ENCODE measurements around the gene PRKG1.
"Not testable (repeated sequence)": the region's sequence is repeated elsewhere in the genome, so short reads cannot be mapped to it uniquely, and the experiment has no call there.

Gene PRKG1

DNA sequence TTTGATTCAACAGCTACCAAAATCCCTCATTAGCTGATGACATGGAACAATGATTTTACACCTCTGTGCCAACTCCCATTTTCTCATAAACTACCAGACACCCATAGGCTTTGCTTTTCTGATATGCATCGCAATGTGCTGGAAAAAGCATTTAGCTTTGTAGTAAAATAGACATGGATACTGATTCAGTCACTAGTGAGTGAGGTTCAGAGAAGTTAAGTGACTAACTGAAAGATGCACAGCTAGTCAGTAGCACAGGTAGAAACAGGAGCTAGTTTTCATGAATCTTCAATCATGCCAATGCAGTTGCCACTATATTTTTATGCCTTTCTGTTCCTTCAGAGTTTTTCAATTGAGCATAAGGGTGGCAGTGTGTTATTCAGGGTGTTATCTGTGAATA lies 38.7 kb downstream of the PRKG1 start:
- DNase-seq (ENCODE audit: low read depth in 2 of 3, low spot score in 2 of 3), result no peak

DNA sequence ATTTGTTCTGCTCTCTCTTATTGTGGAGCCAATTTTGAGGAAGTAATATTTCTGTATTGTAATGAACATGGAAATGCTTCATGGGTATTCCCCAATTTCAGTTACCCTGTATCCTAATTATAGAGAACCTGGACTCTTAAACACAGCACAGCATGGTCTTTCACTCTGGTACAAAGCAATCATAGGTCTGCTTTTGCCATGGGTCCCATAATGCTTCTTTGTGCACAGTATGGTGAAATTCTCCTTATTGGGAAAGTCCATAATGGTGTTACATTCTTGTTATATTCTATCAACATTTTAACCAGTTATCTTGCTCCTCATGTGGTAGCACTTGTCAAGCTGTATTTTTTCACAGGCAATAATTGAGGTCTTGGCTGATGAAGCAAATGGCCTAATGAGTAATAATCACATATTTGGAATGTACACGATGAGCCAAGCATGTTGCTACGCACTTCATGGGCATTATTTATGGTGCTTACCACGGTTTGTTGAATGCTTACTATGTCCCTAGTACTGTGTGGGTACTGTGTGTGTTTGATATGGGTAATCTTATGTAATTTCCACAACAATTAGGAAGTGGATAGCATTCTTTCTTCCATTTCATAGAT lies 42.9 kb downstream of the PRKG1 start:
- no peak for DNase-seq (ENCODE audit: low read depth in 2 of 3, low spot score in 2 of 3)

DNA sequence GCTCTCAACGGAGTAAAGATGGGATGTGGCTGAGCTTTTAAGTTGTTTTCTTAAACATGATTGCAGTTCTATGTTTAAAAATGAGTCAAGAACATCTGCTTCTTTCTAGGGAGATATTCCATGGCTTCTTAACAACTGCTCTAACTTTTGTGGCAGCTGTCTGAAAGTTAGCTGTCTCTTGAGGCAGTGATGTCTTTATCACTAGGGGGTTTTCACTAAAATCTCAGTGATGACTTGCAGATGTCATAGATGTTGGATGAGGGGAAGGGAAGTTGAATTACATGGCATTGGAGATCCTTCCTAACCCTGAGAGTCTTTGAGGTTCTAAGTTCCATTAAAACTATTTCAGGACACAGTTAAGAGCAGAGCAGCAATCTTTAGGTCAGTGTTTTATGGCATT lies 43.5 kb downstream of the PRKG1 start:
- DNase-seq (ENCODE audit: low read depth in 2 of 3, low spot score in 2 of 3), result no peak

DNA sequence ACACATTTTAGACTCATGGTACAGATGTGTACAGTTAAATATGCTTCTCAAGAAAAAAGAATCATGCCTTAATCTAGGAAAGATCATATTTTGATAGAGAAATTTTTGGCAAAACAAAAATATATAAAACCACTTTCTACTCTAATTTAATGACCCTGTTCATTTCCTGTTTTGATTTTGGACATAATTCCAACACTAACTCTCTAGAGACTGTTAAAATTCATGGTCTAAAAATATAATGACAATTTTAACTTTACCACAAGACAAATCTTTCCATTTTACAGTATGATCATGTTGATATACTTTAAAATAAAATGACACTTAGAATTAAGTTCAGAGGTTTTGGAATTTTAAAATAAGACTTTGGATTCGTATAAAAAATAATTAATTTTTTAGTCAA lies 45.2 kb downstream of the PRKG1 start:
- DNase-seq (ENCODE audit: low read depth in 2 of 3, low spot score in 2 of 3), result no peak

DNA sequence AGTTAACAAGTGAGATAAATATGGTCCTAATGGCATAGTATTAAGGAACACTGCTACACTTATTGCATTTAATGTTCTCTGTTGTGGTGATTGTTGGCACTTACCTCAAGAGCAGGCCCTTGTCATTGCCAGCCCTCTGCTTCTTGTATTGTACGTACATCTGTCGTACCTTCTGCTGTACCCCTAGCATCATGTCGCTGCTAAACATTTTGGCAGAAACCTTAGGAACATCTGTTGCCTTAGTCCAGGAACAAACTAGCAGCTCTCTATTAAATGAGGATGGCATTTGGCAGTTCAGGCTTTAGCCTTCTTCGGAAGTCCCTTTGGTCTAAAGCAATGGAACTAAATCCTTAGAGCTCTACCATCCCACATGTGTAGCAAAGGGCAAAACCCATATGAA lies 47.6 kb downstream of the PRKG1 start:
- DNase-seq (ENCODE audit: low read depth in 2 of 3, low spot score in 2 of 3), result no peak

DNA sequence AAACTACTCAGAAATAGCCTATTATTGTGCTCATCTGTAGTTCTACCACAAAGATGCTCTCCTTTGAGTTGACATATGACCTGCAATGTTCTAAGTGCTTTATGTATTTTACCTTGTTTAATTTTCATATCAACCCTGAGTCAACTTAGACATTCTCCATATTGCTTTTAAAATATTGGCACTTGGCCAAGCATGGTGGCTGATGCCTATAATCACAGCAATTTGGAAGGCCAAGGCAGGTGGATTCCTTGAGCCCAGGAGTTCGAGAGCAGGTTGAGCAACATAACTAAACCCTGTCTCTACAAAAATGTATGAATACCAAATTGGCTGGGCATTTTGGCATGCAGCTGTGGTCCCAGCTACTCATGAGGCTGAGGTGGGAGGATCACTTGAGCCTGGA lies 50.6 kb downstream of the PRKG1 start:
- no peak for DNase-seq (ENCODE audit: low read depth in 2 of 3, low spot score in 2 of 3)

DNA sequence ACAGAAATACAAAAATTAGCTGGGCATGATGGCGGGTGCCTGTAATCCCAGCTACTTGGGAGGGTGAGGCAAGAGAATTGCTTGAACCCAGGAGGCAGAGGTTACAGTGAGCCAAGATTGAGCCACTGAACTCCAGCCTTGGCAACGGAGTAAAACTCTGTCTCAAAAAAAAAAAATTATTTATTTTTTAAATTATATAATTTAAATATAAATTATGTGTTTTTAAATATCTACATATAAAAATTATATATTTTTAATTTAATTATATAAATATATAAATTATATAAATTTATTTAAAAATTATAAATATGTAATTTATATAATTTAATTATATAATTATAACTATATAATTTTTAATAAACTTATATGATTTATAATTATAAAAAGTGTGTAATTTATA lies 51.2 kb downstream of the PRKG1 start:
- no peak for DNase-seq (ENCODE audit: low read depth in 2 of 3, low spot score in 2 of 3)

DNA sequence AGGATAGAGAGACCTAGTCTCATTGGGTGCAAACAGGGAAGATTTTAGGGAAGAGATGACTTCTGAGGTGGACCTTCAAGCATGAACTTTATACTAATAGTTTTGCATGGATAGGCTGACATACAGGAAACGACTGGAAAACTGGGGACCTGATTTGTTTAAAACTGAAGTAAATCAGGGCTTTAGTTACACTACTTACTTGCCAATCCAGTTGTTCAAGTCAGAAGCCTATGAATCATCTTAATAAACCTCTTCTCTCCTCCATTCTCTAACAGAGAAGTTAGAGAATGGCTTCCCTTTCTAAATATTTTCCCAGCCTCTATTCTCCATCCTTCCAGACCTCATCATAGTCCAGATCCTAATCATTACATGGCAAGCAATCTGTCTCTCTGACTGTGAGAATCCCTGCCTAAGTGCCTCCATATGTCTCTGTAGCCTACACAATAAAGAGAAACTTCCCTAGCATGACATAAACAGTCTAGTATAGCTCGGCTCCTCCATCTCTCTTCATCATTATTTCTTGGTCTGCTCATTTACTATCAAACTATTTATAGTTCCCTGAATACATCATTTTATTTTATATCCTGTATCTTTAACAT lies 55.8 kb downstream of the PRKG1 start:
- no peak for DNase-seq (ENCODE audit: low read depth in 2 of 3, low spot score in 2 of 3)

DNA sequence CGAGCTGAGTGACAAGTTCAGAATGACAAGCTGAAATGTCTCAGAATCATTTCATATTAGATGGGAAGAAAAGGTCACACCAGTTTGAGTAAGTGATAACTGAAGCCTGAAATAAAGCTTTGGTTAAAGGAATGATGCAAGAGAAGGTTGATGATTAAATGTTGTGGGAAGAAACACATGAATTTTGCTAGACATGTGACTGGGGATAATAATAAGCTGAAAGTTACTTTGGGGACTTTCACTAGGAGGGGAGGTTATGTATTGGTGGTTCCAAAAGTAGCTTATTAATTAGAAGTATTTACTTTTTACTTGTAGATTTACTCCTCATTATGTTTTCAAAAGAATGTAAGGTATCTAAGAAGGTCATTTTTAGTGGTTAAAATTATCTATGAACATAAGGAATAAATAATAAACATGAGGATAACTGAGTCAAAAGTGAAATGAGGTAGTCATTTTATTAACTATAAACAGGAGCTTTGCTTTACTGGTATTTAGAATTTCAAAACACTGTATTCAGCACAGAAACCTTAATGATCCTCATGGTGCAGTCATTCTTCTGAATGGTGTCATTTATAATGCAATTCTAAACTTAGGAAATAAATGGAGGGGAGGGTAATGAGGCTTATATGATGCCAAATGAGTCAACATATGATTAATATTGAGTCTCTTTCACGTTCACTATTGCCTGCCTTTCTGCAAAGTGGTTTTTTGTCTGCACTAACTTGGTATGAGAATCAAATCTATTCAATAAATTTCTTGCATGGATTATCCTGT lies 63.7 kb downstream of the PRKG1 start:
- no peak for DNase-seq (ENCODE audit: low read depth in 2 of 3, low spot score in 2 of 3)

DNA sequence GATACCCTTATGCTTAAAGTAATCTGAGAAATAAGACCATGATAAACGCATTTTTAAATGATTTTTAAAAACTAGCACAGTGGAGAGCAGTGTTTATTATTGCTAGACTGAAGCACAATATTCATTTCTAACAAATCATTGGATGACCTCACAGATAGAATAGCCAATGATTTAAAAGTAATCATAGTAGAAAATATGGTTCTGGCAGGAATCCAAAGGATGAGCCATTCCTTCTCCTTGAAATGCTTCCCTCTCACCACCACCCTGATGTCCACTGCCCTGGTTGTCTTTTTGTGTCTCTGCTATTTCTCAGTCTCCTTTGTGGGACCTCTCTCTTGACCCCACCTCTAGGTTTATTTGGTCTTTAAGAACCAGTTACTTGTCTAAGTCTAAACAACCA lies 64.9 kb downstream of the PRKG1 start:
- DNase-seq (ENCODE audit: low read depth in 2 of 3, low spot score in 2 of 3), result no peak

DNA sequence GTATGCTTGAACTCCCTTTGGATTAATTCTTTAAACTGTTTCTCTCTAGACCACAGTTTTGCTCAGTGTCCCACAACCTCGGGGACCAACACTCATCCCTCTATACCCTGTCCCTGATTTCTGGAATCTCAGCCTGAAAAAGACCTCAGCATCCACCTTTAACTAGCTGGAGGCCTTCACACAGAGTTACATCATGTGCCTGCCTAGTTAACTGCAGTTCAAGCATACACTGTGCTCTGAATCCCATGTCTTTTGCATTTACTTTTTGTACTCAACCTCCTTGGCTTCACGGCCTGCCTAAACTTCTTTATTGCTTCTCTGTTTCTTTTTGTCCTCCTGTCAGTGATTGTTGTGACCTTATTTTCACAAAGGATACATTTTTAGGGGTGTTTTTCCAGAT lies 66.7 kb downstream of the PRKG1 start:
- DNase-seq (ENCODE audit: low read depth in 2 of 3, low spot score in 2 of 3), result no peak

DNA sequence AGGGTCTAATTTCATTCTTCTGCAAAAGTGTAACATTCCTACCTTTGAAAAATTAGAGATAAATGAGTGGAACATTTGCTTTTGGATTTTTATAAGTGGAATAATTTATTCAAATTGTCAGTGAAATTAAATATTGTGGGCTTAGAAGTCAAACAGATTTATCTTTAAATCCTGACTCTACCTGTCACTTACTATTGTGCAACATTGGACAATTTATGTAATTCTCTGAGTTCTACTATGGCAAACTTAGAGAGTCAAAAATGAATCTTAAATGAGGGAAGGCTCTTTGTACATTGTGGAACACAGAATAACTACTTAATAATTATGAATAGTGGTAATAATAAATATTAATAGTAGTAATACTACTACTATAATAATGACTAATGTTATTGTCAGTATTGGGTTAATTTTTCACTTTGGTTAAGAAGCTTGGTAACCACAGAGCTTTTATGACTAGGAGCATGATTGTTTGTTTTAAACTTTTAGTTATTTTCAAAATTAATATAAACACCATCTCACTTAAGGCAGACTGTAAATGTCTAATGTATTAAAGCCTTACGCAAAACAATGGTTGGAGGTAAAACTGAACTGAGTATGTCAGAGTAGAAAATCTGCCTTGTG lies 70.0 kb downstream of the PRKG1 start:
- DNase-seq (ENCODE audit: low read depth in 2 of 3, low spot score in 2 of 3), result no peak

DNA sequence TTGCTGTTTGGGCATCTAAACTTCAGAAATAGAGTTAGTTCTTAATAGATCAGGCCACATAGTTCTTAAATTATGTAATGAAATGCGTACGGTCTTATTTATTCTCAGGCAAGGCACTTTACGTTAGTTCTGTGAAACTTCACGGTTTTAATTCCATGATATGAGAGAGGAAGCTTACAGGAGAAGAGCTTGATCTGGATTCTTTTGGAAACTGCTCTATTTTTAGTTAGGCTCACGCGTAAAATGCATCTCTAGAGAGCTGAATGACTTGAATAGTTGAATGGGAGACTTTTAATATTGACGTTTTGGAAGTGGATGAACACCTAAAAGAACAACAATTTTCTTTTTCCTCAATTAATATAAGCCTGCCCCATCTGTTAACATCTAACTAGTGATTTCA lies 71.1 kb downstream of the PRKG1 start:
- no peak for DNase-seq (ENCODE audit: low read depth in 2 of 3, low spot score in 2 of 3)

DNA sequence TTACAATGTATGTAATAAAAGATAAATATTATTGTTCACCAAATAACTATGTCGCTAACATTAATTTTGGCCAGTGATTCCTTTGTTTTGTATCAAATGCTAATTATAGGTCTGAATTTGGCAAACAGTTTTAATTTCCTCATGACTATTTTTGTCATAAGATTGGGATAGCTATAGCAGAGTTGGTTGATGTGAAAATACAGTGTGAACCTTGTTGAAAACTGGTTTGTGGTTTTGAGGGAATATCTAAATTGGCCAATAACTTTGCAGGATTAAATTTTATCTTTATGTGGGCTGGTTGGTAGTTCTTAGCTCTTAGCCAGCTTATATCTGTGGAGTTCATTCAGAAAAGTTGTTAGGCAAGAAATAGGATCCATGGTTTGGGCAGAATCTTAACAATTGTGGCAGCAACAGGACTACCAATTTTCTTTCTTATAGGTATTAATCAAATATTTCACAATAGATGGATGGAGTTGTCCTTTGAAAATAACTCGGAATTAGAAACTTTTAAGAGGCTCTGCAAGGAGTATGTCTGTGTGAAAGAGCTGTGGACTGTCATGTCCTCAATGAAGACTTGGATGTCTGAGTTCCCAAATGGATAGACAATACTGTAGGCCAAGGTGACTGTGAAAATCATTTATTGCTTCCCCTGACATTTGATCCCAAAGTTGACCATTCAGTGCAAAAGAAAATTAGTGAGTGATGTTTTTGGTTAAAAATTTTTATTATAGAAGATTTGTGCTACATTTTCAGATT lies 73.5 kb downstream of the PRKG1 start:
- DNase-seq (ENCODE audit: low read depth in 2 of 3, low spot score in 2 of 3), result no peak

DNA sequence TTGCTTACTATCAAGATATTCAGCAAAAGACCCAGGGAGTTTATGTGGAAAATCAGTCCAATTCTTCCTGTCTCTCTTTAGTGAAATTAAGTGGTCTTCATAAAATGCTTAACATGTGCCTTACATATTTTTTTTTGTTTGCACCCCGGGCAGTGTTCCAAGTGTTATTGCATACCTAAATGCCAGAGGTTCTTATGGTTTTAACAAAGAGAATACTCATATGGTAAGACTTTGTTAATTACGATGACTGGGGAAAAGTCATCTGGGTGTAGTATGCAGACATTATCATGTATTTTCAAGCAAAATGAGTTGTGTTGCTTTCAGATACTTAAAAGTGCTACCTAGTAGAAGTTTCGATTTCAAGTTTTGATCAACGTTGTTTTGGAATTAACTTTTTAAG lies 82.6 kb downstream of the PRKG1 start:
- no peak for DNase-seq (ENCODE audit: low read depth in 2 of 3, low spot score in 2 of 3)

DNA sequence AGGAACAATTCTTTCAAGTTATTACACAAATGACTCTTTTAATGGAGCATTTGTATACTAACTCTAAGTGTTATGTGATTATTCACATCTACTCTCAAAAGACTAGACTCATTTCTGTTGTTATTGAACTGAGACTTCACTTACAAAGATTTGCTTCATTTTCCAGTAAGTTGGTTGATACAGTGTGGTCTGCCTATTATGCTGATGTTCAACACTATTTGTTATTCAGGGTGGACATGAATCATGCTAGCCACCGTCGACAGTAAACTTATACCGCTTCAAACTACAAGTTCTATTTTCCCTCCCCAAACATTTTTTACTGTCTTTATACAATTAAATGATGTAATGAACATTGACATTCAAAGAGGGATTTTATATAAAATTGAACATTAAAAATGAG lies 84.5 kb downstream of the PRKG1 start:
- DNase-seq (ENCODE audit: low read depth in 2 of 3, low spot score in 2 of 3), result no peak

DNA sequence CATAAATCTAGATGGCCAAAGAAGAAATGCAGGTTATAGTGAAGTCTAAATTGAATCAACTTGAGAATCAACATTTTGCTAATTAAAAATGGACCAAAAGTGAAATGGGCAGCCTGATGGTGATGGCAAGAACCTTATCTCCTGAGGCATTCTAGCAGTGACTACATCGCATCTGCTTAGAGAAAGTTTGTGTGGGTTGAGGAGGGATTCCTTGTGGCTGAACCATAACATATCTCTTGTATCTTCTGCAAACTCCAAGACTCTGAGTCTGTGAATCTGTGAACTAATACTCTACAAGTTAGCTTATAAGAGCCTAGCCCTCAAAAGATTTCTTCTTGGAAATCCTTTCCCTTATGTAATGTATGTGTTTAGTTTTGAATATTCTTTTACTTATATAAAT lies 85.6 kb downstream of the PRKG1 start:
- DNase-seq (ENCODE audit: low read depth in 2 of 3, low spot score in 2 of 3), result no peak

DNA sequence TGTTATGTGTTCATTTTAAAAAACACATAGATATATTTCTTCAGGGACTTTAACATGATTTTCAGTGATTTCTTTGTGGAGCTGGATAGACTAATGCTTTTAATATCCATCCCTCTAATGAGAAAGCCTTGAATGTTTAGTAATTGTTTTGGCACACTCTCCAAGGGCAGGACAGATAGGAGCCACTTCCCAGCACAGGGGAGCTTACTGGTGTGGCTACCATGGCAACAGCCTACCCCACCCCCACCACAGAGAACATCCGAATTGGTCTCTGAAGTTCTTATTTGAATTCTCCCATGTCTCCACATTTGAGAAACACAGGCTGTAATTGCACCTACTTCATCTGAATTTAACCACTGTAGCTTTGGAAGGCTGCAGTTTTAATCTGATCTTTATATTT lies 87.7 kb downstream of the PRKG1 start:
- DNase-seq (ENCODE audit: low read depth in 2 of 3, low spot score in 2 of 3), result no peak

DNA sequence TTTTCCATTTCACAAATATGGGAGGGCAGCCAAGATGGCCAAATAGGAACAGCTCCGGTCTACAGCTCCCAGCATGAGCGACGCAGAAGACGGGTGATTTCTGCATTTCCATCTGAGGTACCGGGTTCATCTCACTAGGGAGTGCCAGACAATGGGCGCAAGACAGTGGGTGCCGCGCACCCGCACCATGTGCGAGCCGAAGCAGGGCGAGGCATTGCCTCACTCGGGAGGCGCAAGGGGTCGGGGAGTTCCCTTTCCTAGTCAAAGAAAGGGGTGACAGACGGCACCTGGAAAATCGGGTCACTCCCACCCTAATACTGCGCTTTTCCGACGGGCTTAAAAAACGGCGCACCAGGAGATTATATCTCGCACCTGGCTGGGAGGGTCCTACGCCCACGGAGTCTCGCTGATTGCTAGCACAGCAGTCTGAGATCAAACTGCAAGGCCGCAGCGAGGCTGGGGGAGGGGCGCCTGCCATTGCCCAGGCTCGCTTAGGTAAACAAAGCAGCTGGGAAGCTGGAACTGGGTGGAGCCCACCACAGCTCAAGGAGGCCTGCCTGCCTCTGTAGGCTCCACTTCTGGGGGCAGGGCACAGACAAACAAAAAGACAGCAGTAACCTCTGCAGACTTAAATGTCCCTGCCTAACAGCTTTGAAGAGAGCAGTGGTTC lies 89.2 kb downstream of the PRKG1 start:
- not testable (repeated sequence) for DNase-seq (ENCODE audit: low read depth in 2 of 3, low spot score in 2 of 3)

DNA sequence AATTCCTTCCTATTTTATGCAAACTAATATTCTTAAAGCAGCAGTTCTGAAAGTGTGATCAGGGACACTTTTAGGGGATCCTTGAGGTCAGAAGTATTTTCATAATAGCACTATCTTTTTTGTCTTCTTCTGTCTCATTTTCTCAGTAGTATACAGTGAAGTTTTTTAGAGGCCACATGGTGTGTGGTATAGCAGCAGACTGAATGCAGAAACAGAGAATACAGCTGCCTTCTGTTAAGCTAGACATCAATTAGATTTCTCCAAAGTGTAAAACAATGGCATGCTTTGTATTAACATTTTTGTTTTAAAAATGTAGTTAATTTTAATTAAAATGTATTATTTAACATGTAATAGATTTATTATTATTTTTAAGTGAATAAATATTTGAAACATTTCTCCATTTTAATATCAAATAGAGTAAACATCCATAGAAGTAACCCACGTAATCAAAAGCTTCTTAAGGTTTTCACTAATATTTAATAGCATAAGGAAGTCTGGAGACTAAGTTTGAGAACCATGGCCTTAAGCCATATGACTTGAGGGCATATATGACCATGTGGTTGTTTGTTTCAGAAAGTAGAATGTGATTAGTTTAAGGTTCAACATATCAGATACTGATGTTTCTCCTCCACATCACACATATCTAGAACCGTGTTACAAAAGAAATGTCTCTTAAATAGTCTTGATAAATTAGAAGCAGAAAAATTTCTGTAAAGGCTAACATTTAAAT lies 94.0 kb downstream of the PRKG1 start:
- no peak for DNase-seq (ENCODE audit: low read depth in 2 of 3, low spot score in 2 of 3)
